ENCODE measurements around the gene SPG7.
A peak's percentile ranks its signal among the peaks of the same experiment; 100 is the strongest.
"Not testable (repeated sequence)": the region's sequence is repeated elsewhere in the genome, so short reads cannot be mapped to it uniquely, and the experiment has no call there.

SPG7 gene

GRCh38 chr16:89581861-89582563 lies 73.8 kb downstream of the SPG7 start:
- no peak for ATAC-seq

- ATAC-seq: no peak
Observed at GRCh38 chr16:89582614-89583196, 74.5 kb downstream of the SPG7 start.

GRCh38 chr16:89583197-89583894 lies 75.1 kb downstream of the SPG7 start:
- no peak for ATAC-seq

- no peak for ATAC-seq
Observed at GRCh38 chr16:89583895-89584644, 75.9 kb downstream of the SPG7 start.

- ATAC-seq: no peak
Observed at GRCh38 chr16:89584768-89585549, 76.8 kb downstream of the SPG7 start.

- no peak for ATAC-seq
Observed at GRCh38 chr16:89586218-89586617, 78.0 kb downstream of the SPG7 start.

- ATAC-seq: no peak
Observed at GRCh38 chr16:89586853-89587252, 78.7 kb downstream of the SPG7 start.

- not testable (repeated sequence) for ATAC-seq
Observed at GRCh38 chr16:89587676-89588075, 79.5 kb downstream of the SPG7 start.

- no peak for ATAC-seq
Observed at GRCh38 chr16:89588413-89589109, 80.4 kb downstream of the SPG7 start.

GRCh38 chr16:89589241-89589926 lies 81.2 kb downstream of the SPG7 start:
- ATAC-seq: no peak

GRCh38 chr16:89593841-89594240 lies 85.6 kb downstream of the SPG7 start:
- peak; percentile 65 to 71 for ATAC-seq

GRCh38 chr16:89595330-89596060 lies 87.3 kb downstream of the SPG7 start:
- ATAC-seq: no peak

GRCh38 chr16:89596061-89596689 lies 88.0 kb downstream of the SPG7 start:
- no peak for ATAC-seq

GRCh38 chr16:89596957-89597649 lies 88.9 kb downstream of the SPG7 start:
- ATAC-seq: no peak

GRCh38 chr16:89598199-89598598 lies 90.0 kb downstream of the SPG7 start:
- no peak for ATAC-seq

- ATAC-seq: peak in 1 of 2 donors; percentile 14
Observed at GRCh38 chr16:89599451-89599858, 91.3 kb downstream of the SPG7 start.

- ATAC-seq: no peak
Observed at GRCh38 chr16:89599902-89600301, 91.7 kb downstream of the SPG7 start.

GRCh38 chr16:89600427-89600826 lies 92.2 kb downstream of the SPG7 start:
- ATAC-seq: no peak

GRCh38 chr16:89600956-89601355 lies 92.8 kb downstream of the SPG7 start:
- no peak for ATAC-seq

Measured in activated CD4-positive, CD25-positive, alpha-beta regulatory T cell treated with anti-CD3 and anti-CD28 coated beads, Interleukin-2, amount 50 U/mL, for 24 hours (primary cell).